Neuronal stem cell (in vitro differentiated cells): ENCODE measurements around the gene RAD17.
"Not testable (repeated sequence)": the region's sequence is repeated elsewhere in the genome, so short reads cannot be mapped to it uniquely, and the experiment has no call there.

Experiments
- DNase-seq: peaks from one replicate; pipeline ENCODE4 v3.0.0-alpha.2; 2013; ENCODE audit warnings: low spot score
- H2AFZ ChIP-seq: one replicate; pipeline ENCODE4 v1.6.1; 2013; ENCODE audit warnings: mild to moderate bottlenecking, low read length, inconsistent platforms
- H2AK5ac ChIP-seq: 2 replicates; pipeline ENCODE4 v1.6.1; 2013; ENCODE audit warnings: low read depth, mild to moderate bottlenecking, inconsistent platforms, low read length, moderate library complexity, mixed read lengths
- H2BK120ac ChIP-seq: 2 replicates; pipeline ENCODE4 v1.6.1; 2013; ENCODE audit warnings: low read depth, mild to moderate bottlenecking, inconsistent platforms, low read length, moderate library complexity, mixed read lengths
- H2BK12ac ChIP-seq: one replicate; pipeline ENCODE4 v1.6.1; 2013; ENCODE audit warnings: low read length, inconsistent platforms
- H2BK15ac ChIP-seq: 2 replicates; pipeline ENCODE4 v1.6.1; 2013; ENCODE audit warnings: mild to moderate bottlenecking, low read length, inconsistent platforms, mixed read lengths
- H2BK5ac ChIP-seq: one replicate; pipeline ENCODE4 v1.6.1; 2013; ENCODE audit warnings: inconsistent platforms, mild to moderate bottlenecking, low read length, moderate library complexity
- H3K14ac ChIP-seq: one replicate; pipeline ENCODE4 v1.6.1; 2013; ENCODE audit warnings: low read length, inconsistent platforms
- H3K18ac ChIP-seq: 2 replicates; pipeline ENCODE4 v1.6.1; 2013; ENCODE audit warnings: low read length, inconsistent platforms
- H3K23ac ChIP-seq: 2 replicates; pipeline ENCODE4 v1.6.1; 2013; ENCODE audit warnings: low read depth, mild to moderate bottlenecking, mixed read lengths, low read length, inconsistent platforms; ENCODE audit not compliant: poor library complexity
- H3K27ac ChIP-seq: replicated peaks from 3 replicates; pipeline ENCODE4 v1.5.1; 2013; ENCODE audit warnings: low read length, inconsistent platforms
- H3K27me3 ChIP-seq, 3 experiments: 2 replicates each; pipeline ENCODE4 v1.6.1; 2013; ENCODE audit warnings: low read length in 3 of 3, mild to moderate bottlenecking in 2 of 3, inconsistent platforms in 1 of 3, low read depth in 1 of 3, mixed read lengths in 1 of 3, moderate library complexity in 1 of 3; ENCODE audit not compliant: control insufficient read depth in 3 of 3, insufficient read depth in 3 of 3
- H3K36me3 ChIP-seq, 2 donors: replicated peaks in 1 of 2; 2 replicates each; pipeline ENCODE4 v1.6.1; 2013; ENCODE audit warnings: low read length in 2 of 2; ENCODE audit not compliant: control insufficient read depth in 2 of 2, insufficient read depth in 2 of 2
- H3K4ac ChIP-seq: 2 replicates; pipeline ENCODE4 v1.6.1; 2013; ENCODE audit warnings: inconsistent platforms, mild to moderate bottlenecking, low read length, moderate library complexity
- H3K4me1 ChIP-seq, 2 donors: 1 replicate in 1 of 2; 2 replicates in 1 of 2; pipeline ENCODE4 v1.6.1; 2013; ENCODE audit warnings: low read length in 2 of 2, low read depth in 1 of 2; ENCODE audit not compliant: control insufficient read depth in 2 of 2, insufficient read depth in 1 of 2
- H3K4me2 ChIP-seq: one replicate; pipeline ENCODE4 v1.6.1; 2013; ENCODE audit warnings: mild to moderate bottlenecking, low read length, inconsistent platforms; ENCODE audit not compliant: insufficient read depth, poor library complexity, severe bottlenecking
- H3K4me3 ChIP-seq, 2 donors: 2 replicates each; pipeline ENCODE4 v1.5.1; 2013; ENCODE audit warnings: low read length in 2 of 2, mild to moderate bottlenecking in 2 of 2, inconsistent platforms in 1 of 2, moderate library complexity in 1 of 2
- H3K79me1 ChIP-seq: one replicate; pipeline ENCODE4 v1.6.1; 2013; ENCODE audit warnings: low read depth, mild to moderate bottlenecking, inconsistent platforms, low read length, moderate library complexity
- H3K9ac ChIP-seq: one replicate; pipeline ENCODE4 v1.6.1; 2013; ENCODE audit warnings: mild to moderate bottlenecking, low read depth, low read length, inconsistent platforms; ENCODE audit not compliant: poor library complexity
- H3K9me3 ChIP-seq, 2 donors: replicated peaks in 1 of 2; 2 replicates each; pipeline versions ENCODE3 to v1.6.1; 2013; ENCODE audit warnings: low read length in 2 of 2, mild to moderate bottlenecking in 2 of 2, inconsistent platforms in 1 of 2, low read depth in 1 of 2, mixed read lengths in 1 of 2, moderate library complexity in 1 of 2; ENCODE audit not compliant: control insufficient read depth in 2 of 2, insufficient read depth in 1 of 2
- H4K8ac ChIP-seq: one replicate; pipeline ENCODE4 v1.6.1; 2013; ENCODE audit warnings: low read depth, mild to moderate bottlenecking, inconsistent platforms, low read length, moderate library complexity
- H4K91ac ChIP-seq: one replicate; pipeline ENCODE4 v1.6.1; 2013; ENCODE audit warnings: low read length, low read depth, mild to moderate bottlenecking, inconsistent platforms; ENCODE audit not compliant: poor library complexity
- whole genome bisulfite sequencing, 2 donors: extraction: QIAGEN DNeasy Blood & Tissue Kit; methylation state at CpG; one replicate each; pipeline ENCODE4 v1.1.7; 2013; ENCODE audit warnings: missing lambda C conversion rate in 2 of 2, mixed read lengths in 1 of 2; ENCODE audit not compliant: insufficient read length in 2 of 2, insufficient replicate concordance in 1 of 2; ENCODE audit errors: extremely low coverage in 2 of 2; 5-methylcytosine and 5-hydroxymethylcytosine counted together

RAD17 gene

DNA sequence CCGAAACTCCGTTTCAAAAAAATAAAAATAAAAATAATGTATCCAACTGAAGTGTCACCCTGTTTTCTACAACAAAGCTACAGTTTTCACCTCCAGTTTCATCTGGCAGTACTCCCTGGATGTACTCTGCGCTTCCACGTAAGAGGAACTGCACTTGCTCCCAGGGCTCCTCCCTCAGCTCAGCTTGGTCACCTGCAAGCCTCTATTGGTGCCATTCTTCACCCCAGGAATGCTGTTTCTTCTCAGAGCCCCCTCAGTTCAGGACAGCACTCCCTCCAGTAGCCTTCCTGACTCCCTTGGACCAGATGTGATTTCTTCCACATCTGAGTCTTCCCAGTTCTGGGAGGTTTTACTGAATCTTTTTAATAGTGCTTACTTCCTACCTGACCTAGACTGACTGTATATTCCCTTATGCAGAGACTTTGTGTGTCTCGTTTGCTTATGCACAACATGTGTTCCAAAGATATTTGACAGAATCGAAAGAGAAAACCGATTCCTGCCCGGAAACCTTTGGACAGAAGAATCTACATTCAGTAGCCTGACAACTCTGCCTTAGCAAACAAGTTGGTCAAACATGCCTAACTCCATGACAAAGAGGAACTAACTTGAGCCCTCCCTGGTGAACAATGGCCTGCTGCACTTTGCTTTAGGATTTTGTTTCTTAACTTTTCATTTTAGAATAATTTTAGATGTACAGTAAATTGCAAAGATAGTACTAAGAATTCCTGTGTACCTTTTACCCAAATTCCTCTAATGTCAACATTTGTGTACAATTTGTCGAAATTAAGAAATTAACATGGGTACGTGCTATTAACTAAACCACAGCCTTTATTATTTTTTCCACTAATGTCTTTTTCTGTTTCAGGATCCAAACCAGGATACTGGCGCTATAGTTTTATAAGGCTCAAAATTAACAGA, 37.8 kb upstream of the RAD17 start:
- Histone ChIP-seq H3K14ac (no peak overlapping the region), H2BK15ac (no peak overlapping the region), H2BK120ac (no peak overlapping the region), H3K36me3 (no peaks in the 10 kb centered on the region), H4K91ac (no peak overlapping the region), H3K9ac (no peak overlapping the region), H3K4me3 (no peak overlapping the region), H2AFZ (peak overlapping the region; percentile 77), H3K23ac (no peak overlapping the region), H3K4ac (no peak overlapping the region), H3K79me1 (no peaks in the 10 kb centered on the region), H3K4me1 (no peaks in the 10 kb centered on the region), H3K27me3 (no peaks in the 10 kb centered on the region), H2BK5ac (no peak overlapping the region), H3K18ac (no peak overlapping the region), H2AK5ac (no peak overlapping the region), H3K27ac (no peak overlapping the region), H4K8ac (no peak overlapping the region), H2BK12ac (no peak overlapping the region), H3K9me3 (no peaks in the 10 kb centered on the region), H3K4me2 (no peak overlapping the region)
- no CpG with 5 or more reads among the region's 11 CpGs for WGBS, 2 donors
- no peak for DNase-seq

DNA sequence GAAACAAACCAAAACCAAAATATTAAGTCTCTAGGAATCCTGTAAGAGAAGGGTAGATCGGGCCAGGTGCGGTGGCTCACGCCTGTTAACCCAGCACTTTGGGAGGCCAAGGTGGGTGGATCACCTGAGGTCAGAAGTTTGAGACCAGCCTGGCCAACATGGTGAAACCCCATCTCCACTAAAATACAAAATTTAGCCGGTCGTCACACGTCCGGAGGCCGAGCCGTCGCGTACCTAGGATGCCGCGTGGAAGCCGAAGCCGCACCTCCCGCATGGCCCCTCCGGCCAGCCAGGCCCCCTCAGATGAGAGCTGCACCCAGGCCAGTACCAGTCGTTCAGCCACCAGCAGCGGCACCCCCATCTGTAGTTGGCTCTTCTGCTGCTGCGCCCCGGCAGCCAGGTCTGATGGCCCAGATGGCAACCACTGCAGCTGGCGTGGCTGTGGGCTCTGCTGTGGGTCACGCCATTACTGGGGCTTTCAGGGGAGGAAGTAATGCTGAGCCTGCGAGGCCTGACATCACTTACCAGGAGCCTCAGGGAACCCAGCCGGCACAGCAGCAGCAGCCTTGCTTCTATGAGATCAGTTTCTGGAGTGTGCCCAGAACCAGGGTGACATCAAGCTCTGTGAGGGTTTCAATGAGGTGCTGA, 35.8 kb upstream of the RAD17 start:
- H3K9ac ChIP-seq, H2BK12ac ChIP-seq, H3K4me2 ChIP-seq, H3K36me3 ChIP-seq, H2BK120ac ChIP-seq, H4K91ac ChIP-seq, H2BK5ac ChIP-seq, H3K27me3 ChIP-seq, H3K14ac ChIP-seq, H3K79me1 ChIP-seq, H3K4me1 ChIP-seq, H2AK5ac ChIP-seq, H3K4ac ChIP-seq, DNase-seq, H3K23ac ChIP-seq, H3K9me3 ChIP-seq, H3K4me3 ChIP-seq, H3K27ac ChIP-seq, H2BK15ac ChIP-seq: not testable (repeated sequence)
- Histone ChIP-seq H4K8ac (peak overlapping the region; percentile 17), H2AFZ (peak overlapping the region; percentile 40), H3K18ac (peak overlapping the region; percentile 17)
- WGBS, 2 donors, result no CpG with 5 or more reads among the region's 25 CpGs

DNA sequence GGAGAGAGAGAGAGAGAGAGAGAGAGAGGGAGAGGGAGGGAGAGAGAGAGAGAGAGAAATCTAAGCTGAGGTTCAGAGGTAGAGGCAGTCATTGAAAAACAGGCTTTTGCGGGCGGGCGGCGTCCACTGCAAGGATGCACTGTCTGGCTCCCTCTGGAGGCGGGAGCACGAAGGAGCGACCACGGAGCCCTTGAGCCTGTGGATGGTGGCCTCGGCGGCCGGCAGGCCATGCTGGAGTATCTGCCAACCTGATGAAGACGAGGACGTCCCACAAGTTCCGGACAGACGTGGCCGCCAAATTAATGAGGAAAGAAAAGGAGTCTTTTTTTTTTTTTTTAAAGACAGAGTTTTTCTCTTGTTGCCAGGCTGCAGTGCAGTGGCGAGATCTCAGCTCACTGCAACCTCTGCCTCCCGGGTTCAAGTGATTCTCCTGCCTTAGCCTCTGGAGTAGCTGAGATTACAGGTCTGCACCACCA, 34.8 kb upstream of the RAD17 start:
- H4K91ac ChIP-seq, result no peak overlapping the region
- peak overlapping the region; percentile 89 for H2AFZ ChIP-seq
- no peak overlapping the region for H2BK120ac ChIP-seq
- H3K4me1 ChIP-seq, result no peaks in the 10 kb centered on the region
- no peak overlapping the region for H4K8ac ChIP-seq
- H3K27me3 ChIP-seq, result no peaks in the 10 kb centered on the region
- H3K9me3 ChIP-seq, result no peaks in the 10 kb centered on the region
- H3K23ac ChIP-seq, result no peak overlapping the region
- H2BK12ac ChIP-seq, result no peak overlapping the region
- H3K14ac ChIP-seq, result no peak overlapping the region
- H3K4ac ChIP-seq, result no peak overlapping the region
- no peak overlapping the region for H2BK5ac ChIP-seq
- H3K4me2 ChIP-seq, result no peak overlapping the region
- H3K27ac ChIP-seq, result no peak overlapping the region
- H3K36me3 ChIP-seq, result no peaks in the 10 kb centered on the region
- H2BK15ac ChIP-seq, result no peak overlapping the region
- WGBS, 2 donors, result no CpG with 5 or more reads among the region's 18 CpGs
- H3K4me3 ChIP-seq, result no peak overlapping the region
- H2AK5ac ChIP-seq, result no peak overlapping the region
- no peaks in the 10 kb centered on the region for H3K79me1 ChIP-seq
- peak; percentile 68 for DNase-seq
- H3K18ac ChIP-seq, result no peak overlapping the region
- no peak overlapping the region for H3K9ac ChIP-seq

DNA sequence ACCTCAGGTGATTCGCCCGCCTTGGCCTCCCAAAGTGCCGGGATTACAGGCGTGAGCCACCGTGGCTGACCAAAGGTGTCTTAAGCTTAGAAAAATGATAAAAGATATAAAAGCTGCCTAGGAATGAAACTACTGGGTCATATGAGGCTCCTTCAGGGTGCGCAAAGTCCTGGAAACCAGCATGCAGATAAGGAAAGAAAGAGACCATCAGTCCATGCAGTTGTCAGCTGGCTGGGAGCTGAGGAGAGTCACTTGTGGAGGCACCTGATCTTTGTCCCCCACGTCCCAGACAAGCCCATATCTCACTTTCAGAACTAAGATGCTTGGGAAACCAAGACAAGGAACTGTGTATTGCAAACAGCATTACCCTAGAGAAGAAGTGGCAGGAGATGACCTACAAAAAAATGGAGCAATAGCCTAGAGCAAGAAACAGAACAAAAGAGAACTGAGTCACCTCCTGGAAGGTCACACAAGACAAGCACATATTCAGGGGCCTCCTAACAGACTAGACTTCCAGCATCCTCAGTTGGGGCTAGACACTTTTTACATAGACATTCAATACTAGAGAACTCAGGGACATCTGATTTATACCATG, 34.2 kb upstream of the RAD17 start:
- Histone ChIP-seq H3K36me3 (no peaks in the 10 kb centered on the region), H3K27me3 (no peaks in the 10 kb centered on the region), H3K4me2 (no peak overlapping the region), H2AFZ (no peak overlapping the region), H4K8ac (no peak overlapping the region), H3K18ac (no peak overlapping the region), H3K9ac (no peak overlapping the region), H3K23ac (no peak overlapping the region), H2BK12ac (no peak overlapping the region), H2BK120ac (no peak overlapping the region), H3K9me3 (no peaks in the 10 kb centered on the region), H4K91ac (no peak overlapping the region), H3K4ac (no peak overlapping the region), H3K79me1 (no peaks in the 10 kb centered on the region), H3K4me3 (no peak overlapping the region), H3K14ac (no peak overlapping the region), H3K27ac (no peak overlapping the region), H2BK15ac (no peak overlapping the region), H3K4me1 (no peaks in the 10 kb centered on the region), H2AK5ac (no peak overlapping the region), H2BK5ac (no peak overlapping the region)
- WGBS, 2 donors, result no CpG with 5 or more reads among the region's 7 CpGs
- no peak for DNase-seq
